Glomerular endothelial cell (primary cell): ENCODE results near the gene MIPEP. TPM values are rescaled to one million over a fixed set of nuclear protein-coding genes. Genes with fewer than 3 reads are reported as not detected.
"Not testable (repeated sequence)": the region's sequence is repeated elsewhere in the genome, so short reads cannot be mapped to it uniquely, and the experiment has no call there.

Experiments used
- DNase-seq: peaks from one replicate; pipeline ENCODE4 v3.0.0-alpha.2; 2011; ENCODE audit warnings: low read depth, low spot score; ENCODE audit errors: extremely low read depth
- total RNA-seq: library from RNA; depleted of rRNA; stranded (reverse); fragments of >200 nt; gene quantifications from 2 replicates; pipeline ENCODE4 v1.2.3, GENCODE V29; 2015

Gene MIPEP
- total RNA-seq, 1 donor from 2014 or later, result 15.9 TPM

DNA sequence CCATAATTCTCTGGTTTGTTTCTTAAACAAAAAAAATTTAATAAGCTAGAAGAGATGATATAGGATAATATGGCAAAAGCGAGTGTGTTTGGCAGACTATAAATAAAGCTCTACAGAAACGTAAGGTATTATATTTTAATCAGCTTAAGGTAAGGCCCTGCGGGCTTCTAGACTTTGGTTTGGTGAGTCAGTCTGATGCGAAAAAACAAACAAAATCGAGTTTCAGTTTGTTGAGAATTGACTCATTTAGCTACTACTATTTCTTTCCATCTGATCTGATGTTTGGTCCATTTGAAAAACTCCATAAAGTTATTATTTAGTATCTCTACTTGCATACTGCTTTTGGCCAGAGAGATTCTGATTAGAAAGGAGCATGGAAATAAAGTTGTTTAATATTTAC, 138.0 kb downstream of the MIPEP start:
- no peak for DNase-seq

DNA sequence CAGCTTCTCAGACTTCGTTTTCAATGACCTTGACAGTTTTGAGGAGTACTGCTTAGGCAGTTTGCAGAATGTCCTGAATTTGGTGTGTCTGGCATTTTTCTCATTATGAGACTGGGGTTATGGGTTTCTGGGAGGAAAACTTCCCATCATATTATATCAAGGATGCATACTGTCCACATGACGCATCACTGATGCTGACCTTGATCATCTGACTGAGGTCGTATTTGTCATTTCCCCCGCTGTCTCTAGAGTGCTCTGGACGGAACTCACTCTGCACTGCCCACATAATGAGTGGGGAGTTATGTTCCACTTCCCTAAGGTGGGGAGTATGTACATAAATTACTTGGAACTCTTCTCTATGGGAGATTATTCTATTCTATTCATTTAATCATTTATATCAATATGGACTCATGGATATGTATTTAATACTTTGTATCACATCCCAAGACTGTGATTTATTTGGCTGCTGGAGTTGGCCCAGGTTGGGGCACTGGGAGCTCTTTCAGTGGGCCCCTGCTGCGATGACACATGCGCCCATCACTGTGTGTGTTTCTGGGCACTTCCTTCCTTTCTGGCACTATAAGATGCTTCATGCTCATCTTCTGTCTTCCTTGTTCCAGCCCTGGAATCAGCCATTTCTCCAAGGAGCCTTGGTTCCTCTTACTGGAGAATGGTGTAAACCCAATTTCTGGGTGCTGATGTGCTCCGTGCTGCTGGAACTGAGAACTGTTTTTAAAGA, 138.6 kb downstream of the MIPEP start:
- DNase-seq, result no peak

DNA sequence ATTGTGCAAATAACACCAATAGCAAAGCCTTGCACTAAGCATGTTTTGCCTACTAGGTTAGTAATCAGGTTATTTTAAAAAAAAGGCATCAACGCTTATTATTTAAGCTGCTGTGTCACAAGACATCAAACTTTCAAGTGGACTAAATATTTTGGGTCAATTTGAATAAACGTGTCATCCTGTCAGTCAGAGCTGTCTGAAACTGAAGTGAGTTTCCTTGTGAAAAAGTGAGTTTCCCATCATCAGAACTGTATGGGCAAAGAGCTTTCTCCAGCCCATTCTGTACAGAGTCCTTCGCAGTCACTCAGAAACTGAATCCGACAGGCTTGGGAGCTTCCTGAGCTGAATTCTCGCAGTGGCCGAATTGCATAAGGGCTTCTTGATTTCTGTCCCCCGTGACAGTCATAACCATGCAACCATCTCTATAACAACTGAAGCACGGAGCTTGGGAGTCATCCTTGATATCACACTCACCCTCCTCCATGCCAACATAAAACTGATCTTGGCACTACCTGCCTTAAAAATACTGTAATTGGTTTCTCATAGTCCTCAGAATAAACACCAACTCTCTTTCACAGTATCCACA, 139.8 kb downstream of the MIPEP start:
- DNase-seq, result no peak

DNA sequence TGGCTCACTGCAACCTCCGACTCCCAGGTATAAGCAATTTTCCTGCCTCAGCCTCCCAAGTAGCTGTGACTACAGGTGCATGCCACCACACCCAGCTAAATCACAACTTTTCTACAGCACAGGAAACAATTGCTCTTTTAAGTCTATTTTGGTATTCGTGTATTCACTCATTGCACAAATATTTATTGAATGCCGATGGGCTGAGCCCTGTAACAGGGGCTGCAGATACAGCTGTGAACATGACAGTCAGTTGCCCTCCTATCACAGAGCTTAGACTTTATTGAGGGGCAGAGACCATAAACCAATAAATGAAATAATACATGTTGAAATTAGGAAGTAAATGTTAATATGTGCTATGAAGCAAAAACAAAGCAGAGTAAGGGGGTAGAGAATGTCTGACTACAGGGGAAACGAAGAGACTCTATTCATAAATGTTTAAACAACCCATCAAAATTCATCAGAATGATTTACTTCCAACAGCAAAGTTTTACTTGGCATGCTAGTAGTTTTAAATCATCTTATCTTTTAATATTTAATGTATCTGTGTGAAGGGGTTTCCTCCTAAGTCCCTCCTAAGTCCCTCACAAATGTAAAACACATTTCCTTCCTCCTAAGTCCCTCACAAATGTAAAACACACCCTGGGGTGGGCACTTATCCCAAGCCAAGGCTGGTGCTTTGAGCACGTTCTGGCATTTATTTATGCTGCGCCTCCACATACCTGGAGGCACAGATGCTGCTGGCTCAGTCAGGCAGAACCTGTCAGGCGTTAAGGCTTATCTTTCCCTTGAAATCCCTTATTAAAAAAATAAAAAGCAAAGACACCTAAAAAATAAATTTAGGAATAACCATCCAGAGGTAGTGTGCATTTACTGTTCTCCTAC, 140.8 kb downstream of the MIPEP start:
- DNase-seq, result no peak

DNA sequence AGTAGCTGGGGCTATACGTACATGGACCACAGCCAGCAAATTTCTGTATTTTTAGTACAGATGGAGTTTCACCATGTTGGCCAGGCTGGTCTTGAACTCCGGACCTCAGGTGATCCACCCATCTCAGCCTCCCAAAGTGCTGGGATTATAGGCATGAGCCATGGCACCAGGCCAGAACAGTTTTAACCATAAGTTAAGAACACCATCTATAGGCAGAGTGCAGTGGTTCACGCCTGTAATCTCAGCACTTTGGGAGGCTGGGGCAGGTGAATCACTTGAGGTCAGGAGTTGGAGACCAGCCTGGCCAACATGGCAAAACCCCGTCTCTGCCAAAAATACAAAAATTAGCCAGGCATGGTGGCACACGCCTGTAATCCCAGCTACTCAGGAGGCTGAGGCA, 143.1 kb downstream of the MIPEP start:
- not testable (repeated sequence) for DNase-seq

DNA sequence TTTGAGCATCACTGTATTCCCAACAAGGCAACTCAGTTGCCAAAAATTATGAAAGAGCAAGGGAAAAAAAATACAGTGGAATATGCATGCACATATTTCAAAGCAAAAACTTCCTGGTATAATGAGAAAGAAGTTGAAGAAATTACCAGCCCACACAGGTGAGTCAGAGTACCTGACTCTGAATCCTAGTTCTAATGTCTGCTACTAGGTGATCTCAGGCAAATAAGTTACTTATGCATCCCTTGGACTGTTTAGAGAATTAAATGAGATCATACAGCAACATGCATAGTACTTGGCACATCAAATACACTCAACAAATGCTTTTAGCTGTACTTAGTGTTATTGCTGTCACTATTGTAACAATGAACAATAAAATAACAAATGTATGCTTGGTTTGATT, 144.9 kb downstream of the MIPEP start:
- DNase-seq, result no peak

DNA sequence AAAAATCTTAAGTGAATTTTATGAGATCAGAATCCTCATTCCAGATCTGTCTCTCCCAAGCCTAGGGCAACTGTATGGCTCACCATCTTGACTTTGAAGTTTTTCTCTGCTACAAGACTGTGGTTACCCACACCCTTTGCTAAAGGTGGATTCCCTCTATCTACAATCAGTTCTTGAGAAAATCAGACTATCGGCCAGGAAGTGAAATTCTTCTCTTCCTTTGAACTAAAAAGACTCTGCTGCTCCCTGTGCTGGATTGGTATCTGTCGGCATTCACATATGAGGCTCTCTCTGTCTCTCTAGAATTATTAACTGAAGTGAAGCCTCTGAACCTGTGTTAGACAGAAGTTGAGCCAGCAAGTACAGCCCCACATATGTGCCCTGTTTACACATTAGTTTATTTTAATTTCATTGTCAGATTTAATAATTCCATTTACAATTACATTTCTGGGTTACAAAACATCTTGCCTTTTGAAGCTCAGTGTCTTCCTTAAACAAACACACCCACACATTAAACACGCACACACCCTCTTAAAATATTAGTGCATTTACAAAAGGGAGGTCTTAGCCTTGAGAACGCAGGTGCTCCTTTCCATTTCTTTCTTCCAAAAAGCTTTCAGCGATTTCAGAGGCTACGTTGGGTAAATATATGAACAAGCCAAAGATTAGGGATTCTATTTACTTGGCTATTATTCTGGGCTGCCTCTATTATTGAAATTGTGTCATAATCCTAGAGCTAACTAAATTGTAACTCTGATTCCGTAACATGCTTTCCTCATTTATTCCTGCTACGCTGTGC, 145.7 kb downstream of the MIPEP start:
- no peak for DNase-seq

DNA sequence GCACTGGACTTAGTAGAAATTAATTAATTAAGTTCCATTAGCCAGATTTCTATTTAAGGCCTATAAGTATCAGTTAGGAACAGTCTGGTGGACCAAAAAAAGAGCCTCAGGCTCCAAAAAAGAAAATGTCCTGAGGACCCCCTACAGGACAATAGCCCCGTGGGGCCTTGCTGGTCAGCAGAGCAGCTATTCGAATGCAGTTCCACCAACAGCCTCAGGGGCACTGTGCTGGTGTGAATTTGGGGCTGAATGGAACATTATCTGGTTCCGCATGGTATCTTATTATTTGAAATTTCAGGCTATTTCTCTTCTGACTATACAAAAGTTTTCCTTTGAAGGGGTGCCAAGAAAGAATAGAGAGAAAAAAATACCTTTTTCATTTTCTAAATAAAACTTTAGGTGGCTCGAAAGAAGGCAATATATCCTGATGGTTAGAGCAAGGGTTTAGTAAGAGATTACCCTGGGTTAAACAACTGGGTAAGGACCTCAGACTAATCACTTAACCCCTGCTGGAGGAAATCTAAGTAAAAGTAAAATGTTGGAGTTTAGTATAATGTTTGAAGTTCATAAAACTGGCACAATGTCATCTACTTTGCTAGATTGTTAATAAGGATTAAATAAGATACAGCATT, 147.2 kb downstream of the MIPEP start:
- no peak for DNase-seq

DNA sequence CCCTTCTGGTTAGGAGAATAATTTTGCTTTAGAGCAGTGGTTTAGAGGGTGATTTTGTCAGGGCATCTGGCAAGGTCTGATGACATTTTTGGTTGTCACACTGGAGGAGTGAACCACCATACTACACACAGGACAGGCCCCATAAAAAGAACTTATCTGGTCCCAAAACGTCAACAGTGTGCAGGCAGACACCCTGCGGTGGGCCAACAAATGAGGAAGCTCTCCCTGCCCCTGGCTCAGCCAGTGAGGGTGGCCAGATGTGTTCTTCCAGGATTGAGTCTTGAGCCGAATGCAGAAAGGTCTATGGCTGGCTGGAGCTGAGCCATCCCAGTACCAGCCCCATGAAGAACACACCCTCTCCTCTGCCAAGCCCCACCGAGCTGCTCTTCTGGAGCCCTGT, 149.2 kb downstream of the MIPEP start:
- no peak for DNase-seq

DNA sequence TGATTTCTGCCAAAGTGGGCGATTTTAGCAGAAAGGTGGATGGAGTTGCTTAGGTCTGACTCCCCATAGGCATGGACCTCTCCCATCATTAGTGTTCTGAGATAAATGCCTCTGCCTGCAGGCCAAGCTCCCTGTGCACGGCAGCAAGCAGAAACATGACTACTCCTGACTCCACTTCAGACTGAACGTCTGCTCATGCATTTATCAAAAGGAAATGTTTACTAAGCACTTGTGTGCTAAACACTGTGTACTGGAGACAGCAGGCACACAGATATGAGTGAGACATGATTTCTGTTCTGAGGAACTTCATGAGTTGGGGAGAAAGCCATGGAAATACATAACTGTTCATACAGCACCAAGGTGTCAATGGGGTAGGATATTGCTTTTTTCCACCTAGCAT, 149.6 kb downstream of the MIPEP start:
- no peak for DNase-seq

DNA sequence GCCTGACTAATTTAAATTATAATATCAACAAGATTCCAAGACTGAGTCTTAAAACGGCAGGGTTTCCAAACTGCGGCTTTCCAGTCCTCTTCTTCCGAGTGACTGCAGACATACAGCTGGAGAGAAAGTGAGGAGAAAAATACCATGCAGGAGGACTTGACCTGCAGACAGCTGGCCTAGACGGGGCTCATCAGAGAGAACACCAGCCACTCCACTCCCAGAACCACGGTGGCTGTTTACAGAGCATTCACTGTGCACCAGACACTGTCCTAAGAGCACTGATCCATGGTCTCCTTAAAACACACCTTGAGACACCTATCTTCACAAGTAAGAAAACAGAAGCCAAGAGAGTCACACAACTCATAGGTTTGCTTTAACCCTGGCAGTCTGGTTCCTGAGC, 152.7 kb downstream of the MIPEP start:
- DNase-seq, result no peak

DNA sequence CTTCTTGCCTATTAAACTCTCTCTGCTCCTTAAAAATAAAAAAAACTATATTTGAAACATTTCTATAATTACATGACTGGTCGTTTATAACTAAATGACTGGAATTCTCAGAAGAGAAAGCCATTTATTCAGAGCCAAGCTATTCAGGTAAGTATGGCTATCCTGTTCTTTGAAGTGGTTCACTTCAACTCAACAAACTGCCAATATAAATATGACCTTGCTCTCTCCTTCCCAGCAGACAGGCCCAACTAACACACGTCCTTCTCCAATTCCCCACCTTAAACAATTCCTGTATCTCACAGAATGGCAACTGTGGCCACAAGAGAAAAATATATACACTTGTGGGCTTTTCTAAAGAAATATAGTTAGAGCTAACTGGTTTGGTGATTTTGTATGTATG, 153.9 kb downstream of the MIPEP start:
- no peak for DNase-seq

DNA sequence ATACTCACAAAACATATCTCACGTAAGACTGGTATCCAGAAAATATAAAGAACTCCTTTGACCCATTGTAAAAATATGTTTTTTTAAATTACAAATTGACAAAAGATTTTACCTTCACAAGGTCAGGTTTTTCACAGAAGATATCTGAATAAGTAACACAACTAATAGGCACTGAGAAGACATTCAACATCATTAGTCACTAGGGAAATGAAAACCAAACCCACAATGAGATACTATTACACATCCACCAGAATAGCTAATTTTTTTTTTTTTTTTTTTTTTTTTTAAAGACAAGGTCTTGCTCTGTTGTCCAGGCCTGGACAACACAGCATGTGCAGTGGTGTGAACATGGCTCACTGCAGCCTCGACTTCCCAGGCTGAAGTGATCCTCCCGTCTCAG, 157.5 kb downstream of the MIPEP start:
- DNase-seq, result no peak

DNA sequence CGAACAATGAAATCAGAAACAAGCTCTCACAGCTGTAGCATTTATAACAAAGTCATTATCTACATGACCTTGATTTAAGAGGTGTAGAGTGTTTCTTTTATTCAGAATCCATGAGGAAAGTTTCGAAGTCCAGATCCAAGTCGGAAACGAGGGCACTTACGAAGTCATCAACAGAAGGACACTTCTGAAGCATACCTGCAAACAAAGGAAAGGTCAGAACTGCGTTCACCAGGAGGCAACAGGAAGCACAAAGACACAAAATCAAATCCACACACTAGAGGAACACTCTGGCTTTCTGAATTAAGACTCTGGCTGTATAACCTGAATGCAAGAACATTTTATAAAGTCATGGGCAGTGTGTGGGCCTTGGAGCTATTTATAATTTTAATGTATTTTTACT, 158.9 kb downstream of the MIPEP start:
- no peak for DNase-seq

DNA sequence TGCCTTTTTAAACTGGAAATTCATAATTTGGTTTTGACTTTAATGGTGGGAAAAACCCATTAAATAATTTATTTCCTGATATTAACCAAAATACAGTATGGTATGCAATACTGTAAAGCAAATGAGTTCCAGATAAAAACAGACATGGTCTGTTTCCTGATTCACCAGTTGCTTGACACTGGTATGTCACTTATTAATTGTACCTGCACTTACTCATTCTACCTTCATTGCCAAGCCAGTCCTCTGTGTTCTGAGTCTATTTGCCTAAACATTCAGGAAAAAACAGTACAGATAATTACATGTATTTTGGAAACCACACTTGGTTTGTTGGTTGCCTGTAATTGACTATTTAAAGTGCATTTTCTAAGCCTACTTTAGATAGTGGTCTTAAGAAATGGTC, 159.7 kb downstream of the MIPEP start:
- no peak for DNase-seq

DNA sequence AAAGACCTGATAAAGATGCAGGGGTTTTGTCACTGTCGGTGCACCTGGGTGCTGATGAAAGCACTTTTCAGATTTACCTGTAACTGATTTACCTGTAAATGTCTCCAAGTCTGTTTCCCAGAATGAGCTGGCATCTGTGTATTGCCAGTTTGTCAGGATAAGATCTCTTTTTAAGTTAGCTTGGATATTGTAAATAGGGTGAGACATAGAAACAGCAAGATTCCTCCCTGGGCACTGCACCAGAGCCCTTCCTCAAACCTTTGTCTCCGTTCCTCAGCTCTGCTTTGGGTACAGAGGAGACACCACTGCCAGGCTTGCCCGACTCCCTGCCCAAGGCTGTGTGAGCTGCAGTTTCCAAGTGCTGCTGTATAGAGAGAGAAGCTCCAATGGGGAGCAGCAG, 160.4 kb downstream of the MIPEP start:
- no peak for DNase-seq

DNA sequence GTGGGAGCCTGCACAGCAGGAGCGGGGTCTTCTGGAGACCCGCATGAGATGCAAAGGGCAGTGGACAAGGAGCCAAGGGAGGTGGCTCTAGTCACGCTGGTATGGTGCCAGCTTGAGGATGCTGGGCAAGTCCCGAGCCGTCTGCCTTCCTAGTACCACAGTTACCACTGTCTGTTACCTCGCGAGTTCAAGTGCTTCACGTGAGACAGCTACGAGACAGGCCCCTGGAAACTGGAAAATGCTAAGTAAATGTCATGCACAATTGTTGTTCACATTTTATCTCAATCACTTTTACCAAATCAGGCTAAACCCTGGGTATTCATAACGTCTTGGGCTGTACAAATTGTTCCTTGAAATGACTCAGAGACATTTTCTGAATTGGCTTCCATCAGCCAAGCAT, 163.3 kb downstream of the MIPEP start:
- DNase-seq, result no peak

DNA sequence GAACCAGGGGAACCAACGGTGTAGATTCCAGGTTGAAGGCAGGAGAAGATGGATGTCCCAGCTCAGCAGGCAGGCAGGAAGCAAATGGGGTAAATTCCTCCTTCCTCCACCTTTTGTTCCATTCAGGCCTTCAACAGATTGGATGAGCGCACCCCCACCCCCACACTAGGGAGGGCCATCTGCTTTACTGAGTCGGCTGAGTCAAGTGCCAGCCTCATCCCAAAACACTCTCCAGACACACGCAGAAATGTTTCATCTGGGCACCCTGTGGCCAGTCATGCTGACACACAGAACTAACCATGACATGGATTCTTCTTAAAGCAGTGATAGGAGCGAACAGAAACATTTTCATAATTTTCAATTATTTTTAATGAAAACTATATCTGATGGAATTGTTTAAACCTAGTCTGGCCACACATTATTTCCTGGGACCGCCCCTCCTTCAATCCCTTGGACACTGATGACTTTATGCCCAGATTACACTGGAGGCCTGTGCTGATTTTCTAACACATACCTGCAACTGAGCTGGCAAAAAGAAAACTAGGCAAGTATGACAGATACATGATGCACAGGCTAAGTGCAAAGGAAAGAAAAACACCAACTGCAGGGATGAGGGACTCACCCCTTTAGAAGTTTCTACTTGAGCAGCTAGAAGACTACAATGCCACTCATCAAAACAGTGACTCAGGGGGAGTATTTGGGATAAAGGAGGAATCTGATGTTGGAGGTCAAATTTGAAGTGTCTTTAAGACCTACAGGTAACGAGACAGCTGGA, 164.8 kb downstream of the MIPEP start:
- DNase-seq, result no peak

DNA sequence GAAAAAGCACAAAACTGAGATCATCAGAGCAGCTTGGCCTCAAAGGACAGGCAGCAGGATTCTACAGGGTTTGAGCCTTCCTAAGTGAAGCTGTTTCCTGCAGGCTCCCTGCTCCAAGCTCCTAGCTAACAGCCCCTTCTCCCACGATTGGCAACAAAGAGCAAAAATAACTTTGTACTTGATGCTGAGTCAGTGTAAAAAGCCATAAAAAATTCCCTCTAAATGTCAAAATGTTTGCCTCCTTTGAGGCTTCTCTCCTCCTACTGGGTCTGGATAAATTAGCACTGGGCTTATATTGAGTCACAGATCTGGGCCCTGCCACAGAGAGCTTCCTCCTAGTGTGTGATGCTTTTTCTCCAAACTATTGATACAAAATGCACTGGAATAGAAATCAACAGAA, 165.7 kb downstream of the MIPEP start:
- DNase-seq, result no peak
